ENCODE results near the gene TMEM106B. TPM values are rescaled to one million over a fixed set of nuclear protein-coding genes. Genes with fewer than 3 reads are reported as not detected.

The TMEM106B gene
- total RNA-seq = 91.8 and 97.4 TPM in 2 replicates

DNA sequence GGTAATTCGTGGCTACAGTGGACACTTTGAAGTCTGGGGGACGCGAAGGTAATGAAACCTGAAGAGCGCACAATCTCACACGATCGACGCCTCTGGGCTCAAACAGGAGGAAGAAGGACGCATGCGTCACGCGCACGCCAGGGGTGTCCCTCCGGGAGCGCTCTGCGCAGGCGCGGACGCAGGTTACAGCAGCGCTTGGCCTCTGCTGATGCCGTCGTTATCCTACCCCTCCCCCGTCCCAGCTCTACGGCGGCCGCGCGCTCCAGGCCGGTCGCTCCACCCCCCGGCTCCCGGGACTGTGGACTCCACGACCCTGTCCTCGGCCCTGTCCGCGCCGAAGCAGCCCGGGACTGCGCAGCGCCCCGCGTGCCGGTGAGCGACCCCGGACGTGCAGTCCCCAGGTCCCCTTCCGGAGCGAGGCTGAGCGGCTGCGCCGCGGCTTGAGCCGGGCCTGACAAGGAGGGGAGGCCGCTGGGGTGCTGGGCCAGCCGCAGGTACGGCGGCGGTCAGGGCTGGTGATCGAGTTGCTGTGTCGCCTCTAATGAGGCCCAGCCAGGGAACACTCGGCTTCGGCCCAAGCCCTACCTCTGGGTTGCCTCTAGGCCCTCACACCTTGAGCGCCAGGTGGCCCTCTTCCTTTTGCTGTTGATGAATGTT is at the start of gene TMEM106B:
TSS of gene TMEM106B (plus strand) at position 241 of the 657 bp plus-strand sequence. CDS start 3,517 bp downstream, outside the sequence.

Other genes with a start within 250 kb of the TMEM106B start
- gene VWDE, start 192.6 kb downstream of the TMEM106B start, total RNA-seq = 0.14 TPM in 1 of 2 replicates, not detected in the other